ENCODE results near the gene KIF13A. TPM values are rescaled to one million over a fixed set of nuclear protein-coding genes. Genes with fewer than 3 reads are reported as not detected.

The KIF13A gene
- total RNA-seq, 5 donors from 2014 or later (not counting 1 experiment from before 2014, with no cell fraction given): 0.55 to 2.0 (median 0.92) TPM

- Histone ChIP-seq H3K36me3 (ENCODE audit: control insufficient read depth in 2 of 2, extremely low read depth in 1 of 2, insufficient read depth in 1 of 2, low read length in 1 of 2) (no peaks in the 10 kb centered on the region), H3K27me3 (replicated peaks in 1 of 2; ENCODE audit: control insufficient read depth in 2 of 2, extremely low read depth in 1 of 2, insufficient read depth in 2 of 2, low read length in 1 of 2) (peaks cover 0 to 4% of the 10 kb centered on the region in 2 experiments), H3K4me1 (ENCODE audit: control insufficient read depth in 1 of 2, extremely low read depth in 1 of 2, insufficient read depth in 2 of 2, low read length in 2 of 2) (no peaks in the 10 kb centered on the region), H3K27ac (ENCODE audit: low read length) (no peak overlapping the region), H3K4me3 (ENCODE audit: control insufficient read depth in 1 of 2, extremely low read depth in 1 of 2, low read length in 1 of 2) (no peak overlapping the region), H3K9me3 (no peaks in the 10 kb centered on the region)
- Mint-ChIP-seq H3K36me3 (no peaks in the 10 kb centered on the region), H3K9me3 (no peaks in the 10 kb centered on the region), H3K27ac (no peak overlapping the region), H3K4me1 (peaks cover 12 to 17% (median 17%) of the 10 kb centered on the region in 3 donors), H3K4me3 (no peak overlapping the region), H3K27me3 (peaks cover 10 to 13% of the 10 kb centered on the region in 2 donors)
- ATAC-seq (replicated peaks in 1 of 4): no peak
- DNase-seq: no peak
- ChIA-PET CTCF (no interaction called here), POLR2A (no interaction called here)
- WGBS (ENCODE audit: insufficient coverage): 60% methylated on average over 1 of the region's 1 CpG
Measured at GRCh38 chr6:17886891-17887290, 100.5 kb downstream of the KIF13A start.

- 93% methylated on average over 3 of the region's 4 CpGs for WGBS (ENCODE audit: insufficient coverage)
- no peaks in the 10 kb centered on the region for H3K9me3 Mint-ChIP-seq
- no peaks in the 10 kb centered on the region for H3K36me3 Mint-ChIP-seq
- no peak overlapping the region for H3K4me3 Mint-ChIP-seq
- Histone ChIP-seq H3K9me3 (no peaks in the 10 kb centered on the region), H3K27ac (ENCODE audit: low read length) (no peak overlapping the region), H3K36me3 (ENCODE audit: control insufficient read depth in 2 of 2, extremely low read depth in 1 of 2, insufficient read depth in 1 of 2, low read length in 1 of 2) (no peaks in the 10 kb centered on the region), H3K4me1 (ENCODE audit: control insufficient read depth in 1 of 2, extremely low read depth in 1 of 2, insufficient read depth in 2 of 2, low read length in 2 of 2) (no peaks in the 10 kb centered on the region), H3K27me3 (replicated peaks in 1 of 2; ENCODE audit: control insufficient read depth in 2 of 2, extremely low read depth in 1 of 2, insufficient read depth in 2 of 2, low read length in 1 of 2) (peaks cover 0 to 8% of the 10 kb centered on the region in 2 experiments), H3K4me3 (ENCODE audit: control insufficient read depth in 1 of 2, extremely low read depth in 1 of 2, low read length in 1 of 2) (no peak overlapping the region)
- ChIA-PET POLR2A (no interaction called here), CTCF (no interaction called here)
- DNase-seq (no peak), ATAC-seq (replicated peaks in 1 of 4) (no peak)
- H3K4me1 Mint-ChIP-seq: peaks cover 12 to 17% (median 17%) of the 10 kb centered on the region in 3 donors
- peaks cover 8 to 15% of the 10 kb centered on the region in 2 donors for H3K27me3 Mint-ChIP-seq
- no peak overlapping the region for H3K27ac Mint-ChIP-seq
Measured at GRCh38 chr6:17885889-17886576, 101.4 kb downstream of the KIF13A start.

- Mint-ChIP-seq H3K27me3 (peaks cover 8 to 14% of the 10 kb centered on the region in 2 donors), H3K36me3 (no peaks in the 10 kb centered on the region), H3K9me3 (no peaks in the 10 kb centered on the region), H3K27ac (peak overlapping the region in 1 of 2 donors; percentile 28), H3K4me3 (peak overlapping the region; percentile 17 to 67 (median 56)), H3K4me1 (peaks cover 12 to 17% (median 17%) of the 10 kb centered on the region in 3 donors)
- ATAC-seq (replicated peaks in 1 of 4) (no peak), DNase-seq (no peak)
- Histone ChIP-seq H3K27ac (ENCODE audit: low read length) (no peak overlapping the region), H3K4me3 (ENCODE audit: control insufficient read depth in 1 of 2, extremely low read depth in 1 of 2, low read length in 1 of 2) (no peak overlapping the region), H3K27me3 (replicated peaks in 1 of 2; ENCODE audit: control insufficient read depth in 2 of 2, extremely low read depth in 1 of 2, insufficient read depth in 2 of 2, low read length in 1 of 2) (peaks cover 0 to 8% of the 10 kb centered on the region in 2 experiments), H3K9me3 (no peaks in the 10 kb centered on the region), H3K4me1 (ENCODE audit: control insufficient read depth in 1 of 2, extremely low read depth in 1 of 2, insufficient read depth in 2 of 2, low read length in 2 of 2) (no peaks in the 10 kb centered on the region), H3K36me3 (ENCODE audit: control insufficient read depth in 2 of 2, extremely low read depth in 1 of 2, insufficient read depth in 1 of 2, low read length in 1 of 2) (no peaks in the 10 kb centered on the region)
- ChIA-PET POLR2A (no interaction called here), CTCF (no interaction called here)
- WGBS (ENCODE audit: insufficient coverage): no CpG with 5 or more reads among the region's 4 CpGs
Measured at GRCh38 chr6:17884498-17885478, 102.6 kb downstream of the KIF13A start.

- ChIA-PET CTCF (no interaction called here), POLR2A (no interaction called here)
- Mint-ChIP-seq H3K4me1 (peaks cover 12 to 17% (median 17%) of the 10 kb centered on the region in 3 donors), H3K36me3 (no peaks in the 10 kb centered on the region), H3K4me3 (no peak overlapping the region), H3K27me3 (peaks cover 8 to 14% of the 10 kb centered on the region in 2 donors), H3K9me3 (no peaks in the 10 kb centered on the region), H3K27ac (no peak overlapping the region)
- no peaks in the 10 kb centered on the region for H3K9me3 ChIP-seq
- no peaks in the 10 kb centered on the region for H3K36me3 ChIP-seq (ENCODE audit: control insufficient read depth in 2 of 2, extremely low read depth in 1 of 2, insufficient read depth in 1 of 2, low read length in 1 of 2)
- no peak for ATAC-seq (replicated peaks in 1 of 4)
- no peaks in the 10 kb centered on the region for H3K4me1 ChIP-seq (ENCODE audit: control insufficient read depth in 1 of 2, extremely low read depth in 1 of 2, insufficient read depth in 2 of 2, low read length in 2 of 2)
- WGBS (ENCODE audit: insufficient coverage): no CpG with 5 or more reads among the region's 2 CpGs
- DNase-seq: no peak
- H3K27me3 ChIP-seq (replicated peaks in 1 of 2; ENCODE audit: control insufficient read depth in 2 of 2, extremely low read depth in 1 of 2, insufficient read depth in 2 of 2, low read length in 1 of 2): peaks cover 0 to 8% of the 10 kb centered on the region in 2 experiments
- no peak overlapping the region for H3K4me3 ChIP-seq (ENCODE audit: control insufficient read depth in 1 of 2, extremely low read depth in 1 of 2, low read length in 1 of 2)
- no peak overlapping the region for H3K27ac ChIP-seq (ENCODE audit: low read length)
Measured at GRCh38 chr6:17883665-17884497, 103.6 kb downstream of the KIF13A start.

- peaks cover 0 to 3% (median 0%) of the 10 kb centered on the region in 3 donors for H3K9me3 Mint-ChIP-seq
- no peaks in the 10 kb centered on the region for H3K36me3 Mint-ChIP-seq
- H3K4me3 ChIP-seq (ENCODE audit: control insufficient read depth in 1 of 2, extremely low read depth in 1 of 2, low read length in 1 of 2): no peak overlapping the region
- DNase-seq: peak in 1 of 35 experiments; percentile 1
- H3K27me3 Mint-ChIP-seq: peaks cover 11 to 15% of the 10 kb centered on the region in 2 donors
- 93% methylated on average over 10 of the region's 11 CpGs for WGBS (ENCODE audit: insufficient coverage)
- CTCF ChIA-PET: interaction anchor here in 1 of 2 donors (0.6 kb wide), 1 partner anchor 35 kb away, joined by 6 read pairs; no protein-coding TSS in a partner anchor
- H3K4me1 ChIP-seq (ENCODE audit: control insufficient read depth in 1 of 2, extremely low read depth in 1 of 2, insufficient read depth in 2 of 2, low read length in 2 of 2): no peaks in the 10 kb centered on the region
- no peak overlapping the region for H3K4me3 Mint-ChIP-seq
- POLR2A ChIA-PET: no interaction called here
- H3K9me3 ChIP-seq: no peaks in the 10 kb centered on the region
- H3K36me3 ChIP-seq (ENCODE audit: control insufficient read depth in 2 of 2, extremely low read depth in 1 of 2, insufficient read depth in 1 of 2, low read length in 1 of 2): no peaks in the 10 kb centered on the region
- peaks cover 12 to 17% (median 17%) of the 10 kb centered on the region in 3 donors for H3K4me1 Mint-ChIP-seq
- H3K27ac ChIP-seq (ENCODE audit: low read length): no peak overlapping the region
- peaks cover 0 to 7% of the 10 kb centered on the region in 2 experiments for H3K27me3 ChIP-seq (replicated peaks in 1 of 2; ENCODE audit: control insufficient read depth in 2 of 2, extremely low read depth in 1 of 2, insufficient read depth in 2 of 2, low read length in 1 of 2)
- H3K27ac Mint-ChIP-seq: no peak overlapping the region
- no peak for ATAC-seq (replicated peaks in 1 of 4)
Measured at GRCh38 chr6:17881085-17881858, 106.2 kb downstream of the KIF13A start.

Data from T-cell (primary cell).